HT-29 (cell line): ENCODE measurements around the gene RXRA. TPM values are rescaled to one million over a fixed set of nuclear protein-coding genes. Genes with fewer than 3 reads are reported as not detected.

Experiments used
- DNase-seq: peaks from one replicate; pipeline ENCODE4 v3.0.0-alpha.2; 2015; ENCODE audit warnings: low spot score
- total RNA-seq: library from RNA; depleted of rRNA; stranded (reverse); fragments of >200 nt; shearing (Covaris generic); gene quantifications from 2 replicates; pipeline ENCODE4 v1.2.3, GENCODE V29; 2014

Gene RXRA
- total RNA-seq, 1 experiment from 2014 or later, result 74.4 TPM

- no peak for DNase-seq
Measured at GRCh38 chr9:134351606-134352176, 25.4 kb downstream of the RXRA start.

GRCh38 chr9:134352247-134352933 is 26.1 kb downstream of the RXRA start:
- DNase-seq, result no peak

- no peak for DNase-seq
Measured at GRCh38 chr9:134353539-134353938, 27.3 kb downstream of the RXRA start.

- no peak for DNase-seq
Measured at GRCh38 chr9:134355158-134355557, 28.9 kb downstream of the RXRA start.

- peak; percentile 68 for DNase-seq
Measured at GRCh38 chr9:134355561-134356279, 29.5 kb downstream of the RXRA start.

DNA sequence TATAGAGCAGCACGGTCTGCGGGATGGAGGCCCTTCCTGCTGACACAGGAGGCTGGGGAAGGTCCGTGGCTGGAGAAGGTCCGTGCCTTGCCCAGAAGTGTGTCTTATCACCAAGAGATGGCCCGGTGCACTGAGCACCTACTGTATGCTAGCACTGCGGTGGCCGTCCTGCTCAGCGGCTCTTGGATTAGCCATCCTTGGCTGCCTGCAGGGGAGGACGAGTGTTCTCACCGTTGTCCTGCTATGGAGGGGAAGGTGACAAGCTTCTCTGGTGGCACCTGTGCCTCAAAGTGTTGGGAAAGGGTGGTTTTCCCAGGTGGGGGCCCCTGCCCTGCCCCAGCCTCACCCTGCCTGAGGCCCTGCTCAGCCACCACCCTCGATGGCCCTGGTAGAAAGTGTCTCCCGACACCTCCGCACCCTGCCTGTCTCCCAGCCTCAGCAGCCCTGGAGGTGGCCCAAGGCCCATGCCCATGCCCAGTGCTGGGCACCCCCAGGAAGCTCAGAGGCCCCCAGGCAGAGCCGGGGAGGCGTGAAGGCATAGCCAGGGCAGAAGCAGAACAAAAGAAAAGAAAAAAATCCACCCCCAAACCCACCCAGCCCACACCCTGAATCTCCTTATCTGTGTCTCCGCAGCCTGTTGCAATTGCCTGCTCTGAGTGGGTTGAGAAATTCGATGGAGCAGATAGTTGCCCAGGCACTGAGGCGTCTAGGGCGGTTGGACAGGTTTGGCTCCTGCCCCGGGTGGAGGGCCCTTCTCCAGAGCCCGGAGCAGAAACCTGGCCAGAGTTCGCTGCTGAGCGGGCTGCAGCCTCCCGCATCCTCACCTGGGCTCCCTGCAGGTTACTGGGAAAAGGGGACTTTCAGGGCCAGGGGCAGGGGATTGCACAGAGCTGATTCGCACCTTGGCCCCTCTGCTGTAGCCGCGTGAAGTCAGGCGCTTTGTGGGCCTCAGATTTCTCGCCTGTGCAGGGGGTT is 30.5 kb downstream of the RXRA start:
- peak; percentile 91 for DNase-seq

DNA sequence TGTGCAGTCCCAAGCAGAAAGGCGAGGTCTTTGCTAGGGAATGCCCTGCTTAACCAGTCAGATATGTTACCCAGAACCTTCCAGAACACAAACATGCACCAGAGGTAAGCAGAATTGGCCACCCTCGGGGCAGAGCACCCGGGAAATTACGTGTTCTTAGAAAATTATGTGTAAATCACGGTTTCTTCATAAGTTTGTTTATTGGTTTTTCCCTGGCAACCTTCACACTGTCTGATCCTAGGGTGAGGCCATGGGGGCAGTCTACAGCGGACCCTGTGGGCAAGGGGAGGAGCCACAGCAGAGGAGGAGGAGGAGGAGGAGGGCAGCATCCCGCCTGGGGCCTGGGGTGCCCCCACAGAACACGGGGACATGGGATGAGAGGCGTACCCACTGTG is 31.4 kb downstream of the RXRA start:
- no peak for DNase-seq

DNA sequence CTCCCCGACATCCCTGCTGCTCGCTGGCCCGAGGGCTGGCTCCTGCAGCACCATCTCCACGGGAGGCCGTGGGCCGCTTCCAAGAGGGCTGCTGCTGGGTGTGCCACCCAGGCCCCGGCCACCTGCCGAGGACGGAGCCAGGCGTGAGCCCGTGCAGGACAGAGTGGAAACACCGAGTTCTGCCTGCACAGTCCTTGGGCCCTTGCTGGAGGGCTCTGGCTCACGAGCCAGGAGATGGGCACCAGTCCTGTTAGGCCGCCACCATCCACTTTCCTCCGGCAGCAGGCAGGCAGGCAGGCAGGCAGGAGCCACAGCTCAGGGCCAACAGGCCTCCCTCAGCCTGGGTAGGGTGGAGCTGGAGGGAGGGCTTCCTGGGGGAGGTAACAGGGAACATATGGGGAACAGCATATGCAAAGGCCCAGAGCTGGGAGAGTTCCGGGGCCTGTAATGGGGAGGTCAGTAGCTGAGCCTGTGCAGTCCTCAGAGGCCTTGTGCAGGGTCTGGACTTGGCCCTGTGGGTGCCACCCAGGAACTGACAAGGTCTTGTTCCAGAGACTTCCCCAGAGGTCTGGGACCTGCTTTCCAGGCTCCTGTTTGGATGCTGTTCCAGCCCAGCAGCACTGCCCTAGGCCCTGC is 31.9 kb downstream of the RXRA start:
- DNase-seq, result peak; percentile 53

DNA sequence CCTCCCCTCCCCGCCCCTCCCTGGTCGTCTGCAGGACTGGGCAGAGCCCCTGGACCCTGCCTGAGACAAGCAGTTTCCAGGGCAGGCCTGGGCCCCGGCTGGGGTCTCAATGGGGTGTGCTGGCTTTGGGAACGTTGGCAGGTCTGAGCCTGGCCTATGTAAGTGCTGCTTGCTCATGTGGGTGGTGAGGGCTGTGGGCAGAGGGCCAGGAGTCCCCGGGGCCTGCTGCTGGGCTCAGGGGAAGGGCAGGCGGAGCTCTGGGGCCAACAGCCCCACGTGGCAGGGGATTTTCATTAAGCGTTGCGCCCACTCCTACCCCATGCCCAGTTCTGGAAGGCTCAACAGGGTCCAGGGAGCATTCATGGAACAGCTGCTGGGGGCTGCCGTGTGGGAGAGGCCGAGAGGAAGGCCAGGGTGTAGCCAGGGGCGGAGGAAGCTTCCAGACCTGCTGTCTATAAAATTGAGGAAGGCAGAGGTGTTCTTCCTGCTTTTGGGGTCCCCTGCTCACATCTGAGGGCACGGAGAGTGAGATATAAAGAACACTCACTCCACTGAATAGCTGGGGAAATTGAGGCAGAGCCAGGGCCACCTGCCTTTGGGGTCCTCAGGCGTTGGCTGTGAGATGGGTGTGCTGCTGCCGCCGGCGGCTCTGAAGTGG is 32.5 kb downstream of the RXRA start:
- peak; percentile 67 for DNase-seq

GRCh38 chr9:134359493-134360179 is 33.4 kb downstream of the RXRA start:
- peak; percentile 47 for DNase-seq

GRCh38 chr9:134360180-134360759 is 34.0 kb downstream of the RXRA start:
- DNase-seq, result no peak

GRCh38 chr9:134360897-134361296 is 34.6 kb downstream of the RXRA start:
- DNase-seq, result peak; percentile 49

- no peak for DNase-seq
Measured at GRCh38 chr9:134361426-134361825, 35.2 kb downstream of the RXRA start.

- DNase-seq, result no peak
Measured at GRCh38 chr9:134361843-134362414, 35.7 kb downstream of the RXRA start.

DNA sequence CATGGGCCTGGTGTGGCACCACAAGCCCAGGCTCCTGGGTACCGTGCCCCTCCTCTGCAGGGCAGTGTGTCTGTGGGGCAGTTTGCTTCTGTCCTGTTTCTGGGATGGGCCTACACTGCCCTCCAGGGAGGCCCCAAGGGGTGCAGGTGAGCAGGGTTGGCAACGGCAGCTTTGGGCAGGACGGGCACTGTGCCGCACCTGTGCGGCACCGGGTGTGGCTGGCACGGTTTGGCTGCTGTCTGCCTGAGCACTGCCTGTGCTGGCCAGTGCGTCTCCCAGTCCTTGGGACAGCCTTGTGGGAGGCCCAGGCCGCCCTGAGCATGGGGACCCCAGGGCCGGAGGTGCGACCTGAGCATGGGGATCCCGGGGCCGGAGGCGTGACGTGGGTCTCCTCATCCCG is 37.2 kb downstream of the RXRA start:
- DNase-seq, result no peak

GRCh38 chr9:134364391-134365114 is 38.3 kb downstream of the RXRA start:
- no peak for DNase-seq

- DNase-seq, result no peak
Measured at GRCh38 chr9:134365115-134365596, 38.9 kb downstream of the RXRA start.

GRCh38 chr9:134365791-134366222 is 39.6 kb downstream of the RXRA start:
- DNase-seq, result no peak
